WTC11 (cell line): ENCODE results near the gene SLC8A2. TPM values are rescaled to one million over a fixed set of nuclear protein-coding genes. Genes with fewer than 3 reads are reported as not detected.
A peak's percentile ranks its signal among the peaks of the same experiment; 100 is the strongest.

Experiments
- ATAC-seq: fragments of 200-7000 bp; cut with Tn5 transposase; 2 replicates; pipeline ENCODE4 v1.10.0; 2021; ENCODE audit warnings: mild to moderate bottlenecking, moderate library complexity
- CTCF ChIA-PET: fragments of 300-600 bp; sonication (Branson Sonifier 250); formaldehyde crosslinking; loops from one replicate; lab custom pipeline; 2021; ENCODE audit warnings: antibody characterized with exemption; lab: Charles Lee
- POLR2A ChIA-PET: fragments of 350-600 bp; sonication (Branson Sonifier 250); formaldehyde crosslinking; loops from one replicate; lab custom pipeline; 2021; ENCODE audit warnings: antibody characterized with exemption; lab: Charles Lee
- DNase-seq: peaks from one replicate; pipeline ENCODE4 v3.0.0; 2021; ENCODE audit warnings: low spot score
- H3K27ac Mint-ChIP-seq: 2 replicates; pipeline ENCODE4 v1.8.0; 2021; ENCODE audit warnings: mixed read lengths
- H3K27me3 Mint-ChIP-seq: 2 replicates; pipeline ENCODE4 v1.8.0; 2021; ENCODE audit warnings: low read depth, mild to moderate bottlenecking, moderate library complexity, mixed read lengths
- H3K36me3 Mint-ChIP-seq: 2 replicates; pipeline ENCODE4 v1.8.0; 2021; ENCODE audit warnings: mixed read lengths
- H3K4me1 Mint-ChIP-seq: 2 replicates; pipeline ENCODE4 v1.8.0; 2022; ENCODE audit warnings: mixed read lengths
- H3K4me3 Mint-ChIP-seq: 2 replicates; pipeline ENCODE4 v1.8.0; 2021; ENCODE audit warnings: mild to moderate bottlenecking, moderate library complexity, mixed read lengths
- H3K9me3 Mint-ChIP-seq: 2 replicates; pipeline ENCODE4 v1.8.0; 2021; ENCODE audit warnings: mixed read lengths
- CREM ChIP-seq: sonication (generic); formaldehyde crosslinking; IDR thresholded peaks from 2 replicates; pipeline ENCODE4 v1.8.1; 2022; ENCODE audit warnings: mild to moderate bottlenecking, missing genetic modification reagents, moderate library complexity
- ELF4 ChIP-seq: sonication (generic); formaldehyde crosslinking; IDR thresholded peaks from 2 replicates; pipeline ENCODE4 v1.8.1; 2022; ENCODE audit warnings: low read depth, mild to moderate bottlenecking, moderate library complexity, missing genetic modification reagents
- FOXK1 ChIP-seq: sonication (generic); formaldehyde crosslinking; IDR thresholded peaks from 2 replicates; pipeline ENCODE4 v1.8.0; 2022; ENCODE audit warnings: mild to moderate bottlenecking, moderate library complexity, missing genetic modification reagents
- HMGA2 ChIP-seq: fragments of 250-450 bp; sonication (Bioruptor Pico); IDR thresholded peaks from 2 replicates; pipeline ENCODE4 v1.4.0; 2021; ENCODE audit warnings: mild to moderate bottlenecking, moderate library complexity
- IRF2 ChIP-seq: sonication (generic); formaldehyde crosslinking; IDR thresholded peaks from 2 replicates; pipeline ENCODE4 v1.8.0; 2022; ENCODE audit warnings: low read depth, missing genetic modification reagents, borderline replicate concordance
- JAZF1 ChIP-seq: fragments of 250-450 bp; sonication (Bioruptor Pico); IDR thresholded peaks from 2 replicates; pipeline ENCODE4 v1.9.0; 2021; ENCODE audit warnings: moderate library complexity, mild to moderate bottlenecking, inconsistent platforms
- JUN ChIP-seq: sonication (generic); formaldehyde crosslinking; IDR thresholded peaks from 2 replicates; pipeline ENCODE4 v1.8.0; 2023; ENCODE audit warnings: mild to moderate bottlenecking, missing genetic modification reagents
- KAT7 ChIP-seq: sonication (generic); formaldehyde crosslinking; IDR thresholded peaks from 2 replicates; pipeline ENCODE4 v1.8.1; 2023; ENCODE audit warnings: missing genetic modification reagents, mild to moderate bottlenecking, borderline replicate concordance
- MYBL2 ChIP-seq: sonication (generic); formaldehyde crosslinking; IDR thresholded peaks from 2 replicates; pipeline ENCODE4 v1.8.1; 2023; ENCODE audit warnings: mild to moderate bottlenecking, moderate library complexity, missing genetic modification reagents
- NFATC4 ChIP-seq: fragments of 250-450 bp; sonication (Bioruptor Pico); IDR thresholded peaks from 2 replicates; pipeline ENCODE4 v1.9.0; 2021; ENCODE audit warnings: mild to moderate bottlenecking
- NFYB ChIP-seq: sonication (generic); formaldehyde crosslinking; conservative IDR thresholded peaks from 2 replicates; pipeline ENCODE4 v1.8.0; 2022; ENCODE audit warnings: low read depth, missing genetic modification reagents
- NR2C2 ChIP-seq: sonication (generic); formaldehyde crosslinking; IDR thresholded peaks from 2 replicates; pipeline ENCODE4 v1.8.0; 2022; ENCODE audit warnings: mild to moderate bottlenecking, missing genetic modification reagents
- NR3C1 ChIP-seq: sonication (generic); formaldehyde crosslinking; conservative IDR thresholded peaks from 2 replicates; pipeline ENCODE4 v1.8.1; 2023; ENCODE audit warnings: low read depth, mild to moderate bottlenecking, missing genetic modification reagents
- OVOL2 ChIP-seq: fragments of 250-450 bp; sonication (Bioruptor Pico); IDR thresholded peaks from 2 replicates; pipeline ENCODE4 v1.9.0; 2021; ENCODE audit warnings: mild to moderate bottlenecking, borderline replicate concordance
- SMAD4 ChIP-seq: sonication (generic); formaldehyde crosslinking; IDR thresholded peaks from 2 replicates; pipeline ENCODE4 v1.8.0; 2022; ENCODE audit warnings: mild to moderate bottlenecking, missing genetic modification reagents
- TCF7 ChIP-seq: sonication (generic); formaldehyde crosslinking; IDR thresholded peaks from 2 replicates; pipeline ENCODE4 v1.8.0; 2022; ENCODE audit warnings: mild to moderate bottlenecking, low read depth, missing genetic modification reagents, moderate library complexity
- TP53 ChIP-seq: sonication (generic); formaldehyde crosslinking; IDR thresholded peaks from 2 replicates; pipeline ENCODE4 v1.8.1; 2023; ENCODE audit warnings: mild to moderate bottlenecking, missing genetic modification reagents
- ZNF232 ChIP-seq: sonication (generic); formaldehyde crosslinking; IDR thresholded peaks from 2 replicates; pipeline ENCODE4 v1.8.0; 2022; ENCODE audit warnings: mild to moderate bottlenecking, missing genetic modification reagents
- ZNF263 ChIP-seq: sonication (generic); formaldehyde crosslinking; IDR thresholded peaks from 2 replicates; pipeline ENCODE4 v1.8.1; 2022; ENCODE audit warnings: low read depth, mild to moderate bottlenecking, moderate library complexity, missing genetic modification reagents
- ZNF317 ChIP-seq: sonication (generic); formaldehyde crosslinking; IDR thresholded peaks from 2 replicates; pipeline ENCODE4 v1.8.1; 2023; ENCODE audit warnings: low read depth, mild to moderate bottlenecking, moderate library complexity, missing genetic modification reagents, borderline replicate concordance
- ZNF396 ChIP-seq: fragments of 250-450 bp; sonication (Bioruptor Pico); IDR thresholded peaks from 2 replicates; pipeline ENCODE4 v1.8.0; 2021; ENCODE audit warnings: mild to moderate bottlenecking, moderate library complexity, borderline replicate concordance
- ZNF671 ChIP-seq: fragments of 250-450 bp; sonication (Bioruptor Pico); IDR thresholded peaks from 2 replicates; pipeline ENCODE4 v1.8.0; 2021; ENCODE audit warnings: mild to moderate bottlenecking
- total RNA-seq: library from RNA; stranded (reverse); gene quantifications from 3 replicates; pipeline ENCODE4 v1.2.3, GENCODE V29; 2021
- TF ChIP-seq, protein P1 (sequence below): sonication (generic); formaldehyde crosslinking; IDR thresholded peaks from 2 replicates; pipeline ENCODE4 v1.8.0; 2022; ENCODE audit warnings: mild to moderate bottlenecking, missing genetic modification reagents
- TF ChIP-seq, protein P2 (sequence below): fragments of 250-450 bp; sonication (Bioruptor Pico); IDR thresholded peaks from 2 replicates; pipeline ENCODE4 v1.9.0; 2021; ENCODE audit warnings: mild to moderate bottlenecking
- TF ChIP-seq, protein P3 (sequence below): sonication (generic); formaldehyde crosslinking; IDR thresholded peaks from 2 replicates; pipeline ENCODE4 v1.8.0; 2023; ENCODE audit warnings: missing genetic modification reagents

SLC8A2 gene
- total RNA-seq, 1 experiment from 2014 or later = 6.5 TPM

DNA sequence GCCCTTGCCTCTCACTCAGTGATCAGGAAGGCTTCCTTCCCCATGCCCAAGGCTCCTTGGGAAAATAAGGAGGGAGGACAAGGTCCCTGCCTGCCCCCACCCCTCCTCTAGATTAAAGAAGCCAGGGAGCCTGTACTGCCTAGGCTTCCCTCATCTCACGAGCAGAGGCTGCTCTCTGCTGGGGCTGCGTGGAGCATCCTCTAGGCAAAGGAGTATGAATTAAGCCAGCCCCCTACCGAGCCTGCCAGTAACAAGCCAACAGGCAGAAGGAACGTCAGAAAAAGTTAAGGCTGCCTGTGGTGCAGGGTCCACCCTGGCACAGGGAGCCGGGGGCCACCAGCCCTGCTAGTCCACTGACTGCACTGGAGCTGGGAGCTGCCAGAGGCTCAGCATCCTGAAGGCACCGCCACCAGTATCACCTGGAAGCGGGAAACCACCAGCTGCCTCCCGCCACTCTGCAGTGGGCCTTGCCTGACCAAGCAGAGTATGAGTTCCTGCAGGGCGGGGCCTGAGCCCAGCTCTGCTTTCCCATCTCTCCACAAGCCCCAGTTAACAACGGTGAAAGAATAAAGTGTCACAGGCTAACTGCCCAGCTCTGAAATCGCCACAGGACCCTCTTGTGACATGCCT, 36.3 kb upstream of the SLC8A2 start (continued):
- TF ChIP-seq NR2C2 (CRISPR knock-in tag) = no peak
- no peak for TF ChIP-seq ZNF396 (CRISPR knock-in tag)
- TF ChIP-seq, protein P1, sequence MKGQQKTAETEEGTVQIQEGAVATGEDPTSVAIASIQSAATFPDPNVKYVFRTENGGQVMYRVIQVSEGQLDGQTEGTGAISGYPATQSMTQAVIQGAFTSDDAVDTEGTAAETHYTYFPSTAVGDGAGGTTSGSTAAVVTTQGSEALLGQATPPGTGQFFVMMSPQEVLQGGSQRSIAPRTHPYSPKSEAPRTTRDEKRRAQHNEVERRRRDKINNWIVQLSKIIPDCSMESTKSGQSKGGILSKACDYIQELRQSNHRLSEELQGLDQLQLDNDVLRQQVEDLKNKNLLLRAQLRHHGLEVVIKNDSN = no peak
- no peak for TF ChIP-seq MYBL2 (CRISPR knock-in tag)
- TF ChIP-seq HMGA2 (CRISPR knock-in tag) = no peak

DNA sequence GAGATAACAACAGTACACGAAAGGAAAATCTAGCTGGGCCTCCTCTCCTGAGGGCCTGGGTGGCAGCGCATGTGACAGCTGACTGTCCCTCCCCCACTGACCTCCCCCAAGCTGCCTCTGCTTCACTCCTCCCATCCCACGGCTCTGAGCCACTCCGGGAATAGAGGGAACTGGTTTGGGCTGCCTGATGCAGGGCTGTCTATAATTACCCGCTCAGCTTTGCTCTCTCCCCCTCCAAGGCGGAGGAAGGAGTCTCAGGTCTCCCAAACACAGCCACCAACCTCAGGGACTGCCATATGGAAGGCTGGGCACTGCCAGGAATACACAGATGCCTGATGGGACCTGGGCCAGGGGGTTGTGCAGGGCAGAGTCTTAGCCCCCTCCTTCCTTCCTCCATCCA, 35.3 kb upstream of the SLC8A2 start:
- ATAC-seq = no peak
- POLR2A ChIA-PET = no interaction called here
- no peaks in the 10 kb centered on the region for H3K4me1 Mint-ChIP-seq
- H3K9me3 Mint-ChIP-seq = no peaks in the 10 kb centered on the region
- CTCF ChIA-PET = interaction anchor here (2.5 to 5.7 kb wide), 2 partner anchors 23 to 71 kb away, joined by 14 to 41 read pairs; partner anchors contain the start of gene KPTN
- no peaks in the 10 kb centered on the region for H3K27me3 Mint-ChIP-seq
- no peaks in the 10 kb centered on the region for H3K36me3 Mint-ChIP-seq
- 0 out of 2 replicates have a peak overlapping the region, but pooled peaks have one; percentile 23 for H3K27ac Mint-ChIP-seq
- DNase-seq = no peak
- TF ChIP-seq NFATC4 (CRISPR knock-in tag) = no peak
- no peak for TF ChIP-seq TP53 (CRISPR knock-in tag)
- TF ChIP-seq, protein P2, sequence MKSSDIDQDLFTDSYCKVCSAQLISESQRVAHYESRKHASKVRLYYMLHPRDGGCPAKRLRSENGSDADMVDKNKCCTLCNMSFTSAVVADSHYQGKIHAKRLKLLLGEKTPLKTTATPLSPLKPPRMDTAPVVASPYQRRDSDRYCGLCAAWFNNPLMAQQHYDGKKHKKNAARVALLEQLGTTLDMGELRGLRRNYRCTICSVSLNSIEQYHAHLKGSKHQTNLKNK = no peak
- TF ChIP-seq OVOL2 = no peak
- TF ChIP-seq SMAD4 = no peak
- no peak for TF ChIP-seq ZNF263 (CRISPR knock-in tag)
- no peak for TF ChIP-seq CREM (CRISPR knock-in tag)
- no peak for TF ChIP-seq ELF4 (CRISPR knock-in tag)
- no peak for TF ChIP-seq TCF7
- TF ChIP-seq ZNF317 = no peak
- TF ChIP-seq IRF2 (CRISPR knock-in tag) = no peak
- TF ChIP-seq ZNF396 (CRISPR knock-in tag) = no peak
- TF ChIP-seq JUN (CRISPR knock-in tag) = no peak
- no peak for TF ChIP-seq JAZF1 (CRISPR knock-in tag)
- TF ChIP-seq FOXK1 (CRISPR knock-in tag) = no peak
- no peak for TF ChIP-seq KAT7
- no peak for TF ChIP-seq ZNF232 (CRISPR knock-in tag)
- H3K4me3 Mint-ChIP-seq = no peak overlapping the region

DNA sequence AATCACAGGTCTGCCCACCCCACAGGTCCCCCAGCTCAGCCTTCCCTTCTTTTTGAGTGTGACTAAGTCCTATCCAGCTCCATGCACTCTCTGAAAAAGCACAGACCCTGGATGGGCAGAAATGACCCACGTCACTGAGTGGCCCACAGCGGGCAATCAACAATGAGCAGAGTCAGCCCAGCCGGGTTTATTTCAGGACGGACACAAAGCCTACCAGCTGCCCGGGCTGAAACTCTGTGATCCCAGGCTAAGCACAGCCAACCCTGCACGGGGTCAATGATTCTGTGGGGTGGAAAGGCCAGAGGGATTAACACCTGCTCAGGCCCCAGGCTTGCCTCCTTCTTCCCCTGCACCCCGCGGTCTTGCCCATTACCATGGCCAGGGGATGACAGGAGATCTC, 34.8 kb upstream of the SLC8A2 start:
- DNase-seq (no peak), ATAC-seq (no peak)
- TF ChIP-seq ZNF671 (no peak), NFYB (CRISPR knock-in tag) (no peak), ELF4 (CRISPR knock-in tag) (no peak), NR3C1 (CRISPR knock-in tag) (no peak)
- TF ChIP-seq, protein P3, sequence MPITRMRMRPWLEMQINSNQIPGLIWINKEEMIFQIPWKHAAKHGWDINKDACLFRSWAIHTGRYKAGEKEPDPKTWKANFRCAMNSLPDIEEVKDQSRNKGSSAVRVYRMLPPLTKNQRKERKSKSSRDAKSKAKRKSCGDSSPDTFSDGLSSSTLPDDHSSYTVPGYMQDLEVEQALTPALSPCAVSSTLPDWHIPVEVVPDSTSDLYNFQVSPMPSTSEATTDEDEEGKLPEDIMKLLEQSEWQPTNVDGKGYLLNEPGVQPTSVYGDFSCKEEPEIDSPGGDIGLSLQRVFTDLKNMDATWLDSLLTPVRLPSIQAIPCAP (CRISPR knock-in tag) = no peak
- Mint-ChIP-seq H3K27ac (peak overlapping the region; percentile 46; the same call in 1 of the 2 replicates), H3K4me1 (no peaks in the 10 kb centered on the region), H3K9me3 (no peaks in the 10 kb centered on the region), H3K4me3 (no peak overlapping the region), H3K27me3 (no peaks in the 10 kb centered on the region), H3K36me3 (no peaks in the 10 kb centered on the region)
- ChIA-PET CTCF (no interaction called here), POLR2A (no interaction called here)
